ENCODE results near the gene PLEKHB2.
"Not testable (repeated sequence)": the region's sequence is repeated elsewhere in the genome, so short reads cannot be mapped to it uniquely, and the experiment has no call there.

Gene PLEKHB2

DNA sequence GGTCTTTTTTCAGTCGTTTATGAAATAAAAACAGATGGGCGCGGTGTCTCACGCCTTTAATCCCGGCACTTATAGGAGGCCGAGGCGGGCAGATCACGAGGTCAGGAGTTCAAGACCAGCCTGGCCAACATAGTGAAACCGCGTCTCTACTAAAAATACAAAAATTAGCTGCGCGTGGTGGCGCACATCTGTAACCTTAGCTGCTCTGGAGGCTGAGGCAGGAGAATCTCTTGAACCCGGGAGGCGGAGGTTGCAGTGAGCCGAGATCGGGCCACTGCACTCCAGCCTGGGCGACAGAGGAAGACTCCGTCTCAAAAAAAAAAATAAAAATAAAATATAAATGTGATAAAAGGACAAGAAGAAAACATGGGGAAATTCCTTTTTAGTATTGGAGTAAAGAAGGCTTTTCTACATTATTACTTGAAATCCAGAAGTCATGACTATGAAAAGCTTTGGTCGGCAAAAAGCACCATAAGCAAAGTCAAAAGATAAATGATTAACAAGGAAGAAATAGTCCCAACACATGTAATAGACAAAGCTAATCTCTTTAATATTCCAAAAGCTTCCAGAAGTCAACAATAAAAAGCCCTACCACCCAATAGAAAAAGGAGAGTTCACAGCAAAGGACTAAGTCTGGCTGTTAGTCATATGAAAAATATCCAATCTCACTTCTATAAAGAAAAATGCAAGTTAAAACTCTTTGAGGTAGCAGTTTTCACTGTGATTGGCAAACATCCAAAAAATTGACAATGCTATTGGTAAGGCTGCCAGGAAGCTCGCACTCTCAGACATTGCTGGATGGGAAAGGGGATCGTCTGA, 10.5 kb upstream of the PLEKHB2 start:
- DNase-seq: no peak

- no peak for DNase-seq
Observed at GRCh38 chr2:131103165-131103564, 2.0 kb upstream of the PLEKHB2 start.

GRCh38 chr2:131104487-131105155, 515 bp upstream of the PLEKHB2 start:
- peak; percentile 63 for DNase-seq

DNA sequence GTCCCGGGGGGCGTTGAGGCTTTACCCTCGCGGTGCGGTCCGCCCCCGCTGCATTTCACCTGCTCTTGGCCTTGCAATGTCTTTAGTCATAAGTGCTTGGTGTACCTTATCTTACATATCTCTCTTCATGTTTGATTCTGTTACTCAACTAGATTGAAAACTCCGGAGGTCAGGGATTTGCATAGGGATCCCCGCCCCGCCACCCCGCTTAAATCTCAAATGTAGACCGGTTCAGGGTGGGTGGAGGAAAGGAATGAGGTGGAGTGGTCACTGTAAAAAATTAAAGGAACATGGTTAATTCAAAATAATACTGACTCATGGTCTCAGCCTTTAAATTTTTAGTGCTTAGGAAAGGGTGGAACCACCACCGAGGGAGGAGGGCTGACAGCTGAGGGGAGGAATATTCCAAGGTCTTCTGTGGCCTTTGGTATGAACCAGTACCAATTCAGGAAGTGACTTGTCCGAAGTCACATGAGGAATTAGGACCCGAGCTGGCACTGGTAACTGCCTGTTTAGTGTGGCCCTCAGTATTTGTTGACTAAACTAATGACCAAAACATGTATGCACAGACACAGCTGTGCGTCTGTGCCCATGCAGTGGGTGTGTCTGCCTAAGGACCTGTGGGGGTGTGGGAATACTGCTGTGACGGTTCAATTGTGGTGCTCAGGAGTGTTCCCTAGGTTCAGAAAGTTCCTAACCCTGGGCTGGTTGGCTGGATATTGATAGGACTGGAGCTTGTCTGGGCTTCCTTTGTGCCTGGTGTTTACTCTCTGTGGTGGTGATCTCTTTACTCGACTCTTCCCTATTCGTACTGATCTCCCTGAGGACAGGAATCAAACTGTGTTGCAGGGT, 1.0 kb downstream of the PLEKHB2 start:
- DNase-seq: no peak

GRCh38 chr2:131112529-131112928, 7.4 kb downstream of the PLEKHB2 start:
- DNase-seq: no peak

DNA sequence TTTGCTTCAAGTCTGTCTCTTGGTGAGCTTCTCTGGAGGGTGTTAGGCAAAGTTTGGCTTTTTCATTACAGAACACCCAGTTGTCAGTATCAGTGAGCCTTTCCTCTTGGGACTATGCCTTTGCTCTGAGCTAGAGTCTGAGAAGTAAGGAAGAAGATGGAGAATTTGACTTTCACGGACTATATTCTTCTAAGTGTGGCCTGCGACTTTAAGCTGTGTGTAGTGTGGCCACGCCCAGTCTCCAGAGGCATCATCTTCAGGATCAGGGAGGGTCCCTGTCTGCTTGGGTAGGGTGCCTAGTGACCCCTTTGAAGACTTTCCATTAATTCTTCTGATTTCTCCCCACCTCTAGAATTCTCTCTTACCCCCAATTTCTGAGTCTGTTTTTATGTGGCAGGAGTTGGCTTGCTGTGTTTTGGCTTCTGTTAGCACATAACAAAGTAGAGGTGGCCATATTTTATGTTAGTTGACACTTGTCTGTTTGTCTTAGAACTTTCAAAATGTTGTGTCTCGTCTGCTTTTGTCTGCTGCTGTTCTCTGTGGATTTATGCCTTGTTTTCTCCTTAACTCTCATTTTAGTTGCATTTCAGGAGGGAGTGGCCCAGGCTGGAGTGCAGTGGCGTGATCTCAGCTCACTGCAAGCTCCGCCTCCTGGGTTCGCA, 8.6 kb downstream of the PLEKHB2 start:
- no peak for DNase-seq

GRCh38 chr2:131114950-131115349, 9.8 kb downstream of the PLEKHB2 start:
- DNase-seq: not testable (repeated sequence)

DNA sequence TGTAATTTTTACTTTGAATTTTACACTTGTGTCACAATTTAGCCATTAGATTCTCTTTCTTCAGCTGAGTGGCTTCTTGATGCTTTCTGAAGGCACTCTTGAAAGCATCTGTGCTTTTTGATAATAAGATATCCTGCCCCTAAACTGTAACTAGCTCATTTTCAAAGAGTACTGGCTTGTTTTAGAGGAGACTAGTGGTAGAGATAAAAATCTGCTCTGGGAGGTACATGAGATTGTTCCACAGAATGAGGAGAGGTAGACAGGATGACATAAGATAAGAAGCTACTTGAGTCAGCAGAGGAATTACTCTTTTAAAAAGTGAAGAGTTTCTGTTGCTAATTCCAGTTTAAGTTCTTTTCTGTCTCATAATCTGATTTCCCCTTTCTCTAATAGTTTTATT, 10.6 kb downstream of the PLEKHB2 start:
- no peak for DNase-seq

DNA sequence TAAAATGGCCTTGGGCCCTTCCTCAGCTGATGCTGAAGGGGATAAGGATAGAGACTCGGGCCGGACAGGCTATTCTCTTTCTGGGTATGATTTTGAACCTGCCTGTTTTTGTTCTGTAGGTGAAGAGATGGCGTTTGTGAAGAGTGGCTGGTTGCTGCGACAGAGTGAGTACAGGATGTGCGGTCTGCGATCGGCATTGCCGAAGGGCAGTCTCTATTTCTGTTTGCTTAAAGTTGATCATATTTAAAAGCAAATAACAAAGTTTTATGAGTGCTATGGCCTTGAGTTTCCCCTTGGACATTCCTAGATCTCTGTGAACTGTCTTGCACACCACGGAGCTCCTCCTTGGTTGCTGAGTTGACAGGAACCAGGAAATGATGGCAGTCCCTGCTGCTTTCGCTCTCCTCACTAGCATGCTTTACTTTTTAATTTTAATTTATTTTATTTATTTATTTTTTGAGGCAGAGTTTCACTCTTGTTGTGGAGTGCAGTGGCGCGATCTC, 15.7 kb downstream of the PLEKHB2 start:
- DNase-seq: no peak

- DNase-seq: no peak
Observed at GRCh38 chr2:131121464-131121863, 16.3 kb downstream of the PLEKHB2 start.

- no peak for DNase-seq
Observed at GRCh38 chr2:131122496-131122895, 17.4 kb downstream of the PLEKHB2 start.

- no peak for DNase-seq
Observed at GRCh38 chr2:131123192-131123591, 18.1 kb downstream of the PLEKHB2 start.

- no peak for DNase-seq
Observed at GRCh38 chr2:131125195-131125757, 20.1 kb downstream of the PLEKHB2 start.

DNA sequence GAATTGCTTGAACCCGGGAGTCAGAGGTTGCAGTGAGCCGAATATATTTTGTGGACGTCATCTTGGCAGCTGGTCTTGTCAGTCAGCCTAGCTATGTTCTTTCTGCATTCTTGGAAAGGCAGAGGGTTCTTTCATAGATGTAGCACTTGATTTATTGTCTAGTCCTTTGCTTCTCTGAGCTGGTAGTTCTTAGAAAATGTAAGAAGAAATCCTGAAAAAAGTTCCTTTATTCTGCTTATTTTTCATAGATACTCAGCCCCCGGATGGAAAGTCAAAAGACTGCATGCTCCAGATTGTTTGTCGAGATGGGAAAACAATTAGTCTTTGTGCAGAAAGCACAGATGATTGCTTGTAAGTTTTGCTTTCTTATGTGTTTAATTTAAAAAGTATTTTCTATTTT, 21.3 kb downstream of the PLEKHB2 start:
- DNase-seq: no peak

DNA sequence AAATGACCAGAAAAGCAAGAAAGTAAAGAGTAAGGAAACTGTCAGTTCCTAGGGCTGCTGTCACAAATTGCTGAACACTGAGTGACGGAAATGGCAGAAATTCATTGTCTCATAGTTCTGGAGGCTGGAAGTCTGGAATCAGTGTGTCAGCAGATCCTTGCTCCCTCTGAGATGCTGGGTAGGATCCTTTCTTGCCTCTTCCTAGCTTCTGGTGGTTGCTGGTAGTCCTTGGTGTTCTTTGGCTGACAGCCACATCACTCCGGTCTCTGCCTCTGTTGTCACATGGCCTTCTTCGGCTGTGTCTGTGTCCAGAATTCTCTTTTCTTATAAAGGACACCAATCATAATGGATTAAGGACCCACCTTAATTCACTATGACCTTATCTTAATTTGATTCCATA, 21.9 kb downstream of the PLEKHB2 start:
- DNase-seq: no peak

DNA sequence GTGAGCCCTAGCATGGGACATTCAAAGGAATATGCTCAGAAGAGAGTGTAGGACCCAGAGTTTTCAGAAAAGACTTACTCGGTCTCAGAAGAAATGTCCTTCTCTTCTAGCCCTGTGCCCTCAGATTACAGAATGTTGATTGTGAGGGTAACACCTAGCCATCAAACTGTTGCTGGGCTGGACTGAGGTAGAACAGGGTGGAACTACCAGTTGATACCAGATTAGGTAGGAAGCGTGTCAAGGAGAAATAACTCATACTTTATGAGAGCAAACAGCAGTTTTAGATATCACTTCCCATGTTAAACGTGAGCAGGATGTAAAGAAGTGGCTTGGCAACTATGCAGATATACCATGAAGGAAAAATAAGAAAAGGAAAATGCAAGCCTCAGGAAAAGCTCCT, 22.8 kb downstream of the PLEKHB2 start:
- DNase-seq: no peak

- no peak for DNase-seq
Observed at GRCh38 chr2:131130298-131130596, 25.1 kb downstream of the PLEKHB2 start.

GRCh38 chr2:131132729-131133128, 27.6 kb downstream of the PLEKHB2 start:
- no peak for DNase-seq

- DNase-seq: no peak
Observed at GRCh38 chr2:131140581-131140980, 35.4 kb downstream of the PLEKHB2 start.

DNA sequence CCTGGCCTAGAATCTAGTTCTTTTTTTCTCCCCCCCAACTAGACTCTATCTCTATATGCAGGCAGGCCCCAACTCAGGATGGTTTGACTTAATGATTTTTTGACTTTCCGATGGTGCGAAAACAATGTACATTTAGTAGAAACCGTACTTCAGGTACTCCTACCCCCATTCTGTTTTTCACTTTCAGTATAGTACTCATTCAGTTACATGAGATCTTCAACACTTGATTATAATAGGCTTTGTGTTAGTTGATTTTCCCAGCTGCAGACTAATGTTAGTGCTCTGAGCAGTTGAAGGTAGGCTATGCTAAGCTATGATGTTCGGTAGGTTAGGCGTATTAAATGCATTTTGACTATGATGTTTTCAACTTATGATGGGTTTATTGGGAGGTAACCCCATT, 37.7 kb downstream of the PLEKHB2 start:
- DNase-seq: no peak

GRCh38 chr2:131143803-131144202, 38.7 kb downstream of the PLEKHB2 start:
- DNase-seq: no peak

DNA sequence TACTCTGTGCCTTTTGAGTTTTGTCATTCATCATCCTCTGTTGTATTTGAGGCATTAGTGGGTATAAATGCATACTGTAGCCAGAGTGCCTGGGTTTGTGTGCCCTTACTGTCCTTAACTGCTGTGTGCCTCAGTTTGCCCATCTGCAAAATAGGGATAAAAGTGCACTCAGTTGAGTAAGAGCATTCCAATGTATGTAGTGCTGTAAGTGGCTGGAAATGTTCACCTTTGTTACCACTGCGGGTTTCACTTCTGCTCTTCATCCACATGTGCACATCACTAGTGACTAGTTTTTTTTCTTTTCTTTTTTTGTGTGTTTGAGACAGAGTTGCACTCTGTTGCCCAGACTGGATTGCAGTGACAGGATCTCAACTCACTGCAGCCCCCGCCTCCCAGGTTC, 39.9 kb downstream of the PLEKHB2 start:
- no peak for DNase-seq

DNA sequence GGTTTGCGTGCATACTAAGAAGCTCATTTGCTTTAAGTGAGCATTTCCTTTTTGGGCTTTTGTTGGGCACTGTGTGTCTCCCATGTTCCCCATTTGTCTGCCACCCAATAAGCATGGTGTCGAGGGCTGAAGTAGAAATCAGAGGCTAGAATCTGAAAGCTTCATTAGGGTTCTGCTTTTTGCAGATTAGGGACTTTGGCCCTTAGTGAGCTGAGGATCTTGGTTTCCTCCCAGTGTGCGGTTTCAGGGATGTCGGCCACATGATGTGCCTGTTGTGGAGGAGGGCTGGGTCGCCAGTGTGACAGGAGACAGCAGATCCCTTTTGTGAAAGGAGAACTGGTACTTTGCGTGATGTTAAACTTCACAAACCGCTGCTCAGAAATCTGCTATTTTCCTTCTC, 41.1 kb downstream of the PLEKHB2 start:
- no peak for DNase-seq
